Astrocyte of the spinal cord (primary cell): ENCODE measurements around the gene STOML2.
A peak's percentile ranks its signal among the peaks of the same experiment; 100 is the strongest.
"Not testable (repeated sequence)": the region's sequence is repeated elsewhere in the genome, so short reads cannot be mapped to it uniquely, and the experiment has no call there.

Experiments
- DNase-seq: peaks from one replicate; pipeline ENCODE4 v3.0.0; 2011; ENCODE audit warnings: low read depth, low spot score
- H3K4me3 ChIP-seq: 2 replicates; pipeline ENCODE4 v1.5.1; 2011; ENCODE audit warnings: low read depth, mild to moderate bottlenecking, low read length, moderate library complexity
- in situ Hi-C: cut with HindIII; loops from 2 replicates; pipeline ENCODE4 v1.10.0; 2017; ENCODE audit warnings: low sequenced_read_pairs
- TF ChIP-seq, protein P1 (sequence below): IDR thresholded peaks from 2 replicates; pipeline ENCODE4 v1.5.1; 2012; ENCODE audit warnings: low read depth, mild to moderate bottlenecking, low read length, inconsistent platforms

Gene STOML2

DNA sequence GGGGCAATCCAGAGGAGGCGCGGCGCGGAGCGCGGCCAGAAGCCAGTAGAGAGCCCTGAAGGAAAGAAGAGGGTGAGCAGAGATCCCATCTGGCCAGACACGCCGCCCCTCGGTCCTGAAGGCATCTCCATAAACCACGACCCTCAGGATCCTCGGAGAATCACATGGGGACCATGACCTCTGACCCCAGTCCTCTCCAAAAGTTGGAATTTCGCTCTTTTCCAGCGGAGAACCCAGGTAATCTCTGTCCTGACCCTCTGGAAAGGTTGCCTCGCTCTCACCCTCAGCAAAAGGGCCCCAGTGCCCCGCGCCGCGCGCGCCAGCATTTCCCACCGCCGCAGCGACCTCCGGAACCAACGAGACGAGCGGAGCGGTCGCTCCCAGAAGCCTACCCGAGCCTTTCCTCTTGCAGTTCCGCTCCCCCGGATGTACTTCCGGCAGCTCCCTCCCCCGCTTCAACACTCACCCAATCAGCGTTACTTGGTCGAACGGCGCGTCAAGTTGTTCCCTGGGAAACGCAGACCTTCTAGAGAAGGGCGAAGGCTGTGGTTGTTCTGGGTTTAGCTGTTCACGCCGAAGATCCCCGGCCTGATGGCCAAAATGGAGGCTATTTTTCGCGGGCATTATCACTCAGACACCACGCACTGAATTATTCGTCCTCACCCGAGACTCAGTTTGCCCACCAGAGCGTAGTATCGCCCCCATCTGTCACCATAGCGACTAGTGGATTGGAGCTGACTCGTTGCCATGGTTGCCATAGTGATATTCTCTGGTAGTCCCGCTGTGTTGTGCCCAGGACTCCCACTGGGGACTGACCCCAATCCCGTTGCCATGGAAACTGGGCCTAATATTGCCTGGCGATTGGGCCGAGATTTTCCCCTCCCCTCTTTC, at the start of gene STOML2:
Gene STOML2 (minus strand): TSS at position 363 of the 891 bp plus-strand sequence. CDS start 37 bp downstream, at position 326.
- peak within 1 kb of the TSS; percentile 85 for H3K4me3 ChIP-seq
- in situ Hi-C loops: no loop called here
- peak; percentile 97 for DNase-seq
- TF ChIP-seq, protein P1, sequence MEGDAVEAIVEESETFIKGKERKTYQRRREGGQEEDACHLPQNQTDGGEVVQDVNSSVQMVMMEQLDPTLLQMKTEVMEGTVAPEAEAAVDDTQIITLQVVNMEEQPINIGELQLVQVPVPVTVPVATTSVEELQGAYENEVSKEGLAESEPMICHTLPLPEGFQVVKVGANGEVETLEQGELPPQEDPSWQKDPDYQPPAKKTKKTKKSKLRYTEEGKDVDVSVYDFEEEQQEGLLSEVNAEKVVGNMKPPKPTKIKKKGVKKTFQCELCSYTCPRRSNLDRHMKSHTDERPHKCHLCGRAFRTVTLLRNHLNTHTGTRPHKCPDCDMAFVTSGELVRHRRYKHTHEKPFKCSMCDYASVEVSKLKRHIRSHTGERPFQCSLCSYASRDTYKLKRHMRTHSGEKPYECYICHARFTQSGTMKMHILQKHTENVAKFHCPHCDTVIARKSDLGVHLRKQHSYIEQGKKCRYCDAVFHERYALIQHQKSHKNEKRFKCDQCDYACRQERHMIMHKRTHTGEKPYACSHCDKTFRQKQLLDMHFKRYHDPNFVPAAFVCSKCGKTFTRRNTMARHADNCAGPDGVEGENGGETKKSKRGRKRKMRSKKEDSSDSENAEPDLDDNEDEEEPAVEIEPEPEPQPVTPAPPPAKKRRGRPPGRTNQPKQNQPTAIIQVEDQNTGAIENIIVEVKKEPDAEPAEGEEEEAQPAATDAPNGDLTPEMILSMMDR: no peak

GRCh38 chr9:35147941-35148563, 45.1 kb upstream of the STOML2 start:
- DNase-seq, in situ Hi-C loops, H3K4me3 ChIP-seq: not testable (repeated sequence)

- in situ Hi-C loops: no loop called here
- TF ChIP-seq, protein P1: no peak
- DNase-seq: no peak
- H3K4me3 ChIP-seq: no peak overlapping the region
Observed at GRCh38 chr9:35142037-35142436, 39.1 kb upstream of the STOML2 start.

GRCh38 chr9:35140093-35140492, 37.2 kb upstream of the STOML2 start:
- in situ Hi-C loops: no loop called here
- H3K4me3 ChIP-seq: no peak overlapping the region
- TF ChIP-seq, protein P1: no peak
- DNase-seq: no peak

DNA sequence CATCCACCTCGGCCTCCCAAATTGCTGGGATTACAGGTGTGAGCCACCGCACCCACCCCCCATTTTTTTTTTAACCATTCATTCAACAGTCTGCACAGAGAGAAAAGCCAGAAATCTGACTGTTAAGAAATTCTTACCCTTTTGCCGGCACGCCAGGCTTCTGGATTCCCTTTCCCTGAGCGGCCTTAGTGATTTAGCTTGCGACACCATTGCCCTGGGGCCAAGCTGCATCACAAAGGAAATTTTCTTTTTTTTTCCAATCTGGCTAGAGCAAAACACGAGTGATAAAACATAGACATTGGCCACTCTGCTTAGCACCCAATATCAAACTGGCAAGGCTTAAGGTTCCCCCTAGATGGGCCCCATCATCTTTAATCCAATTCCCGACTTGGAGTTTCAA, 33.9 kb upstream of the STOML2 start:
- in situ Hi-C loops: no loop called here
- no peak for DNase-seq

GRCh38 chr9:35135988-35136387, 33.1 kb upstream of the STOML2 start:
- TF ChIP-seq, protein P1: no peak
- DNase-seq: no peak
- no peak overlapping the region for H3K4me3 ChIP-seq
- in situ Hi-C loops: no loop called here

More for the DNA sequence above, 33.9 kb upstream of the STOML2 start:
- H3K4me3 ChIP-seq: no peak overlapping the region
- TF ChIP-seq, protein P1: no peak

GRCh38 chr9:35134920-35135319, 32.0 kb upstream of the STOML2 start:
- in situ Hi-C loops: no loop called here
- H3K4me3 ChIP-seq: no peak overlapping the region
- DNase-seq: no peak
- TF ChIP-seq, protein P1: no peak
